AG09319 (cell line): ENCODE data around the gene CCL23.

ENCODE experiments used
- DNase-seq: peaks from one replicate; pipeline ENCODE4 v3.0.0-alpha.2; 2010; ENCODE audit warnings: low read depth; ENCODE audit errors: extremely low read depth
- TF ChIP-seq, protein P1 (sequence below): IDR thresholded peaks from 2 replicates; pipeline ENCODE4 v1.5.1; 2011; ENCODE audit warnings: low read depth, mild to moderate bottlenecking, inconsistent platforms, low read length, moderate library complexity

The CCL23 gene, protein sequence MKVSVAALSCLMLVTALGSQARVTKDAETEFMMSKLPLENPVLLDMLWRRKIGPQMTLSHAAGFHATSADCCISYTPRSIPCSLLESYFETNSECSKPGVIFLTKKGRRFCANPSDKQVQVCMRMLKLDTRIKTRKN

DNA sequence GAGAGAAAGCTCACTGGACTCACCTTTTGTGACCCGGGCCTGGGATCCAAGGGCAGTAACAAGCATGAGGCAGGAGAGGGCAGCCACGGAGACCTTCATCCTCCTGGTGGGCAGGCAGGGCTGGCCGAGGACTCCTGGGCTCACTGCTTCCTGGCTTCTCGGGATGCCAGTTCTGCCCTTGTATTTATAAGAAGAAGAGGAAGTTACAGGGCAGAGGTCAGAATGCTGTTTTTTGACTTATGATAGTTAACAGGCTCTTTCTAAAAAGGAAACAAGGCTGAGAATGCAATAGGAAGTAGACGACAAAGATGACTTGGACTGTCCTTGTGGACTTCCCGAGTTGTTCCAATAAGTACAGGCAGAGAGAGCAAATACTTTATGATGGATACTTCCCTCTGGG lies at the start of gene CCL23:
TSS of gene CCL23 (minus strand) at position 174 of the 400 bp plus-strand sequence. CDS start at position 99, 75 bp downstream.
- TF ChIP-seq, protein P1, sequence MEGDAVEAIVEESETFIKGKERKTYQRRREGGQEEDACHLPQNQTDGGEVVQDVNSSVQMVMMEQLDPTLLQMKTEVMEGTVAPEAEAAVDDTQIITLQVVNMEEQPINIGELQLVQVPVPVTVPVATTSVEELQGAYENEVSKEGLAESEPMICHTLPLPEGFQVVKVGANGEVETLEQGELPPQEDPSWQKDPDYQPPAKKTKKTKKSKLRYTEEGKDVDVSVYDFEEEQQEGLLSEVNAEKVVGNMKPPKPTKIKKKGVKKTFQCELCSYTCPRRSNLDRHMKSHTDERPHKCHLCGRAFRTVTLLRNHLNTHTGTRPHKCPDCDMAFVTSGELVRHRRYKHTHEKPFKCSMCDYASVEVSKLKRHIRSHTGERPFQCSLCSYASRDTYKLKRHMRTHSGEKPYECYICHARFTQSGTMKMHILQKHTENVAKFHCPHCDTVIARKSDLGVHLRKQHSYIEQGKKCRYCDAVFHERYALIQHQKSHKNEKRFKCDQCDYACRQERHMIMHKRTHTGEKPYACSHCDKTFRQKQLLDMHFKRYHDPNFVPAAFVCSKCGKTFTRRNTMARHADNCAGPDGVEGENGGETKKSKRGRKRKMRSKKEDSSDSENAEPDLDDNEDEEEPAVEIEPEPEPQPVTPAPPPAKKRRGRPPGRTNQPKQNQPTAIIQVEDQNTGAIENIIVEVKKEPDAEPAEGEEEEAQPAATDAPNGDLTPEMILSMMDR: no peak
- DNase-seq: no peak

DNA sequence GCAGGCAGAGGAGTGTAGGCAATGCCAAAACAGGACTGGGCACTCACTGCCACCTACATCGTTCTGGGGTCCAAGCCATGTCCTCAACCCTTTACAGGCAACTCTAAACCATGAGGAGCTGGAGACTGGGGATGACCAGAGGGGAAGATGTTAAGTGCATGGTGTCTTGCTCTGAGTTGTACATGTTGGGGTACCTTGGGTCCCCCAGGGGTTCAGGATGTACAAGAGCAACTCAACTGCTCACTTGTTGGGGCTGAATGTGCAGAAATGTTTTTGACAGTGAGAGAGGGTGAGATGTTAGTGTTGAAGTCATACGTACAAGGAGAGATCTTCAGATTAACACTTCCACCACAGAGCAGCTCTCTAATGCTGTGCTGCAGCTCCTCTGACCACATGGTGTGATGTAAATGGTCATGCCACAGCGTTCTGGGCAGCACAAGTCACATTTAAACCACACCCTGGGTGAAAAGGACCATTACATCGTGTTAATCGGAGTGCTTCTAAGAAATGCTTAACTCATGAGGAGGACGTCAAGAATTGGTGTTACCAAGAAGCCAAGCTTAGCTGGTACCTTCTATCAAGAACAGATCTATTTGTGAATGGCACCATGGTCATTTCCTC lies 48.7 kb upstream of the CCL23 start:
- TF ChIP-seq, protein P1: no peak
- no peak for DNase-seq

DNA sequence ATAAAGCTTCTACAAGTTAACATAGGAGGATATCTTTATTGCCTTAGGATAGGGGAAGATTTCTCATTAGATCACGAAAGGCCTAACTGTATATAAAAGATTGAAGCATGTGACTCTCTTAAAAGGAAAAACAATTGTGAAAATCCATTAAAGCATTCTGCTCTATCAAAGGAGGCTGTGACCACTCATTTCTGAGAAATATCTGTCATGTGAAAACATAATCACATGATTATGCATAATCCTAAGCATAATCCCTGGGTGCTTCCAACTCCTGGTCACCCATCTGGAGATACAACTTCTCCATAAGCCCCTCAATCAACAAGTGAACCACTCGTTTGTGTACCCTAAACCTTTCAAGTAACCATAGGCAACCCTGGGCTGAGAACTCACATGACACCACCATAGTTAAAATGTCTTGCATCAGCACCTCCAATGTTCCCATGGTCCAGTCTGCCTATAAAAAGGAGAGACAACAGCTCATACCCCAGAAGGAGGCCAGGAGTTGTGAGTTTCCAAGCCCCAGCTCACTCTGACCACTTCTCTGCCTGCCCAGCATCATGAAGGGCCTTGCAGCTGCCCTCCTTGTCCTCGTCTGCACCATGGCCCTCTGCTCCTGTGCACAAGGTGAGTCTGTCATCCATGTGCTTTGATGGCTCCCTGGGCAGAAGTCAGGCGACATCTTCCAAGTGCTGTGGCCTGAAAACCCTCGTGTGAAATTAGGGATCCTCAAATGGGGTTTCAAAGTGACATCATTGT lies 46.2 kb upstream of the CCL23 start, which contains the start of gene CCL18:
TSS of gene CCL18 (plus strand) at position 487 of the 756 bp plus-strand sequence. CDS start at position 558, 71 bp downstream.
- TF ChIP-seq, protein P1: no peak
- no peak for DNase-seq

DNA sequence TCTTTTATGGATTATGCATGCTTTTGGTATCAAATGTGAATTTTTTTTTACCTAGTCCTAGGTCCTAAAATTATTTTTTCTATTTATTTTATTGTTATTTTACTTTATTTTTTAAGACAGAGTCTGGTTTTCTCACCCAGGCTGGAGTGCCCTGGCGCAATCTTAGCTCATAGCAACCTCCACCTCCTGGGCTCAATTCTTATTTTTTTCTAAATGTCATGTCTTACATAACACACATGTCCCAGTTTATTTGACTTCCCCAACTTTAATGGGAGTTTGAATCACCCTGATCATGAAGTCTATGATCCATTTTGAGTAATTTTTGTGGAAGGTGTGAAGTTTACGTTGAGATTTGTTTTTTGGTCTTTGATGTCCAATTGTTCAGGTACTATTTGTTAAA lies 43.0 kb upstream of the CCL23 start:
- TF ChIP-seq, protein P1: no peak
- DNase-seq: no peak

DNA sequence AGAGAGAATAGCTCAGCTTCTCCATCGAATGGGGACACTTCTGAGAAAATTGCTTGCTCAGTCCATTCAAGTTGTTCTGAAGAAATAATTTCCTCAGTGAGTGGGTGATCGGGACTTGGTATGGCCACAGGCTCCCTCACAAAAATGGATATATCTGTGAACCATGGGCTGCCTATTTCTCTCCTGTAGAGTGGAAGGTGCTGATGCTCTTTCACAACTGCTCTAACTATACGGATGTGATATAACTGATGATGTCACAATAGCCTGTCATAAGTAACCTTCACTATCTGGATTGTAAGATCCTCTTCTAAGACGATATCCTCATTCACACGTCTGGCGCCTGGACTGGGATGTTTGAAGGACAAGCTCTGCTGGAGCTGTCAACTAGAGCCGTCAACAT lies 41.6 kb upstream of the CCL23 start:
- TF ChIP-seq, protein P1: no peak
- DNase-seq: no peak

DNA sequence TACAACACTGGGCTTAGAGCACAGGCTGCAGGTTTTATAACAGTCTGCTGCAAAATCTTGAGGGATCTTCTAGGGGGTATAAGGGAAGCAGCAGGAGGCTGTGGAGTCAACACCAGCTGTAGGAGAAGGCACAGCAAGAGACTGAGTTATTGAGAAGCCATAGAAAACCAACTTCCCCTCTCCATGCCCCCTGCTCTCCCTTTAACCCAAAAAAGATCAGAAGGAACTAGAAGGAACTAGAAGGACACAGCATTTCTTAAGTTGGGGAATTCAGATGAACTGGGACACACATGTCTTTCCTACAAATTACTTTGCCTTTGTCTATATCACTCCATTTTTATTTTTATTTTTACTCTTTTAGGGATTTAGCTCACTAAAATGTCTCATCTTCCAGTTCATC lies 40.1 kb upstream of the CCL23 start:
- DNase-seq: no peak
- TF ChIP-seq, protein P1: no peak
